HG02852 (cell line): ENCODE data around the gene KCNB1.
"Not testable (repeated sequence)": the region's sequence is repeated elsewhere in the genome, so short reads cannot be mapped to it uniquely, and the experiment has no call there.

Experiments used
- ATAC-seq: cut with Tn5 transposase; IDR thresholded peaks from one replicate; pipeline ENCODE4 v1.9.1; 2021; ENCODE audit warnings: mild to moderate bottlenecking, moderate library complexity; ENCODE audit not compliant: unreplicated experiment

The KCNB1 gene

DNA sequence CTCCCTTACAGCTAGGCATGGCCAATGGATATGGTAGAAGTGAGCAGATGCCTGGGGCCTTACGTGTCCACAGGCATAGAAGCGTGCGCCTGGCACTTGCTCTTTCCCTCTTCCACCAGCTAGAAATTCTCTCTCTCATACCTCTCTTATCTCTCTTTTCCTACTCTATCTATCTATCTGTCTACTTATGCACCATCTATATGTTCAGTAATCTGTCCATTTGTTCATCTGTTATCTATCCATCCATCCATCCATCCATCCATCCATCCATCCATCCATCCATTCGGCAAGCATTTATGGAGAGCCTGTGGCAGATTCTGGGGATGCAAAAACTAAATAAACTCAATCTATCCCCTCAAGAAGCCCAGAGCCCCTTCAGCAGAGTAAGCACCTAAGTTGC is 70.2 kb downstream of the KCNB1 start:
- ATAC-seq = no peak

- no peak for ATAC-seq
These were observed 71.1 kb downstream of the KCNB1 start for GRCh38 chr20:49411221-49411925.

GRCh38 chr20:49409975-49410621 is 72.4 kb downstream of the KCNB1 start:
- ATAC-seq = not testable (repeated sequence)

- ATAC-seq = no peak
These were observed 73.0 kb downstream of the KCNB1 start for GRCh38 chr20:49409302-49409974.

GRCh38 chr20:49408509-49409104 is 73.9 kb downstream of the KCNB1 start:
- no peak for ATAC-seq

- ATAC-seq = no peak
These were observed 75.8 kb downstream of the KCNB1 start for GRCh38 chr20:49406666-49407065.

- no peak for ATAC-seq
These were observed 76.8 kb downstream of the KCNB1 start for GRCh38 chr20:49405696-49406095.

- no peak for ATAC-seq
These were observed 77.3 kb downstream of the KCNB1 start for GRCh38 chr20:49405062-49405683.

GRCh38 chr20:49404461-49404860 is 78.0 kb downstream of the KCNB1 start:
- ATAC-seq = no peak

- no peak for ATAC-seq
These were observed 78.6 kb downstream of the KCNB1 start for GRCh38 chr20:49403911-49404310.

- ATAC-seq = no peak
These were observed 79.5 kb downstream of the KCNB1 start for GRCh38 chr20:49403012-49403411.

DNA sequence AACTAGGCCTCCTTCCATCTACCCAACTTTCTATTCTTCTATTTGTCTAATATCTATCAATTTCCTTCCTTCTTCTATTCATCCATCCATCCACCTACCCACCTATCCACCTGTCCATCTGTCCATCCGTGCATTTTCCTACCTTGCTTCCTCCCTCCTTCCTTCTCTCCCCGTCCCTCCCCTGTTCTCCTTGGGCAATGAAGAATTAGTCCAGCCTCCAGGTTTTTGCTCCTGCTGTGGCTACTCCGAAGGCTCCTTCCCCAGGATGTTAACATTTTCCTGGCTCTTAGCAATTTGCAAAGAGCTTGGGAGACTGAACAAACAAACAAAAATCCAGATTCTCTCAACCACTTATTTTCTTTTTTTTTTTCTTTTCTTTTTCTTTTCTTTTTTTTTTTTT is 81.6 kb downstream of the KCNB1 start:
- no peak for ATAC-seq

- no peak for ATAC-seq
These were observed 82.1 kb downstream of the KCNB1 start for GRCh38 chr20:49400410-49400809.

DNA sequence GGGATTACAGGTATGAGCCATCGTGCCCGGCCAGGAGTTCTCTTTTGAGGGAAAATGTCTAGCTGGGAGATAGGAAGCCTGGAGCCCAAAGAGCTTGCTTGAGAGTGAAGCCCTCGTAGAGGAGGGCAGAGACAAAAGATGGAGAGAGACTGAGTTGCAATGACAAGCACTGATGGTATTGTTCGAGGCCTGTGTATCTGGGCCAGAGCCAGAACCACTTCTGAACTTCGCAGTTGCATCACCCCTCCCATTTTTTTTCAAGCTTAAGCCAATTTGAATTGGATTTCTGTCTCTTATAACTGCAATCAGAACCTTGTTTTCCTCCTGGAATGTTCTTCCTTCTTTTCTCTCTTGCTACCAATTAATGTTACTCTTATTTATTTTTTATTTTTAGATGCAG is 83.1 kb downstream of the KCNB1 start:
- ATAC-seq = no peak

GRCh38 chr20:49398401-49399144 is 83.9 kb downstream of the KCNB1 start:
- no peak for ATAC-seq

DNA sequence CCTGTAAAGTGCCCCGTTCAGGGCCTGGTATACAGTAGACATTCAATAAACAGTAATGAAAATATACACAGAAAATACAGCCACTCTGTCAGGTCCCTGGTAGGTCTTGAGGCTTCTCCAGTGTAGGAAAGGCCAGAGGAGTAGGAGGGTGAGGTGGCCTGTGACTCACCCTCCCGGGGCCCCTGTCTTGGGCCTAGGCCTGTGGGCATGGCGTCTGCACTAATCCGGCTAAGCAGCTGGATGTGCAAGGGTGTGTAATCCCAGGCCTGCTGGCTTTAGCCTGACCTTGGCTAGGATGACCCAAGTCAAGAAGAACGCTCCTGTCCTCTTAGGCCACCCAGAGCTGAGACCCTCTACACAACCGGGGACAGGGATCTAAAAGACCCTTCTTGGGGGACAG is 84.9 kb downstream of the KCNB1 start:
- ATAC-seq = no peak

GRCh38 chr20:49396230-49396629 is 86.2 kb downstream of the KCNB1 start:
- no peak for ATAC-seq

GRCh38 chr20:49395659-49396058 is 86.8 kb downstream of the KCNB1 start:
- ATAC-seq = no peak

GRCh38 chr20:49395183-49395582 is 87.3 kb downstream of the KCNB1 start:
- ATAC-seq = no peak

DNA sequence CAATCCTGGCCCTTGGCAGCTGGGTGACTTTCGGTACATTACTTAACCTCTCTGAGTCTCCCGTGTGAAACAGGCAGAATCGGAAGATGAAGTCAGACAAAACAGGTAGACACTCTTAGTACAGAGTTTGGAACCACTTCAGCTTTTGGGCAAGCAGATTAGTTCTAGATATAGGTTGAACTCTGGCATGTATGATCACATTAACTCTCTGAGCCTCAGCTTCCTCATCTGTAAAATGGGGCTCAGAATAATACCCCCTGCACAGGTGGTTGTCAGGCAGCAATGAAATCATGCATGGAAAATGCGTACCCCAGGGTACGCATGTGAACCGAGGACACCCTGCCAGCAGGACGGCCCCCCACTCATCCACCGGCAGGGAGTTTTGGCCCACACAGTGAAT is 87.7 kb downstream of the KCNB1 start:
- ATAC-seq = no peak

DNA sequence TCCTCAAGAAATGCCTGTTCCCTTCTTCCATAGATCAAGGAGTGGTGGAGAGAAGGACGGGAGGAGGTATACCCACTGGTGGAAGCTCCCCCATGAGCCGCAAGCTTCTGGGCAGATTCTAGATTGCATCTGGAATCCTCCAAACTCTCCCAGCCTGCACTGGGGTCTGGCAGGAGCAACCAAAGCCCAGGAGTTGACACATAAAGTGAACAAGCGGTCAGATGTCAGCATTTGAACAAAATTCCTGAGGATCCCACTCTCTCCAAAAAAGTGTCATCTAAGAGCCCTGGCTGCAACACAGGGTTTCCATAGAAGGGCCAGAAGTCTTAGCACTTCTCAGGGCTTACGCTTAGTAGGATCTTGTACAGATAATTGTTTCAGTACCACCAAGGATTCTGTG is 88.2 kb downstream of the KCNB1 start:
- no peak for ATAC-seq
